PC-3 (cell line): Measurements from ENCODE around the gene GRK1.

Experiments used
- CTCF ChIP-seq: fragments of 300-600 bp; sonication (generic); conservative IDR thresholded peaks from 2 replicates; pipeline ENCODE4 v1.5.1; 2017; ENCODE audit warnings: antibody characterized with exemption, low read depth, mild to moderate bottlenecking, low read length
- EZH2 ChIP-seq: fragments of 300-600 bp; sonication (generic); IDR thresholded peaks from one replicate; pipeline ENCODE4 v1.6.1; 2017; ENCODE audit warnings: antibody characterized with exemption, mild to moderate bottlenecking, low read length; ENCODE audit not compliant: unreplicated experiment
- EZH2phosphoT487 ChIP-seq: fragments of 300-600 bp; sonication (generic); IDR thresholded peaks from 2 replicates; pipeline ENCODE4 v1.6.1; 2018; ENCODE audit warnings: mild to moderate bottlenecking, antibody characterized with exemption, low read length, borderline replicate concordance

DNA sequence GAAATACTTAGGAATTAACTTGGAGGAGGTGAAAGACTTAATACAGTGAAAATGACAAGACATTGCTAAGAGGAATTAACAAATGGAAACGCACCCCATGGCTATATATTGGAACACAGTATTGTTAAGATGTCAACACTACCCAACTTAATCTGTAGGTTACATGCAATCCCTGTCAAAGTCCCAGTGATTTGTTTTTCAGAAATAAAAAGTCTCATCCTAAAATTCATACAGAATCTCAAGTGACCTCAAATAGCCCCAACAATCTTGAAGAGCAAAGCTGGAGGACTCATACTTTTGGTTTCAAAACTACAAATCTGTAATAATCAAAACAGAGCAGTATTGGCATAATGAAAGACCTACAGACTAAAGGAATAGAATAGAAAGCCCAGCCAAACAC is 22.2 kb upstream of the GRK1 start:
- TF ChIP-seq CTCF (no peak), EZH2 (no peak), EZH2phosphoT487 (no peak)
